Measurements from ENCODE around the gene POFUT1. TPM values are rescaled to one million over a fixed set of nuclear protein-coding genes. Genes with fewer than 3 reads are reported as not detected.

The POFUT1 gene
- total and polyA plus RNA-seq, 2 of the 8 experiments (the other 6 are each of a cell fraction or from before 2014, with no cell fraction given), result 19.4 to 24.4 TPM

GRCh38 chr20:32206760-32207625 lies 687 bp upstream of the POFUT1 start:
- H3K79me2 ChIP-seq (ENCODE audit: control insufficient read depth in 1 of 2, insufficient read depth in 2 of 2, low read length in 2 of 2), result peaks cover 19 to 73% of the 10 kb centered on the region in 2 experiments
- H3K4me2 ChIP-seq (ENCODE audit: insufficient read depth in 1 of 2, low read depth in 2 of 2, low read length in 2 of 2), result peak overlapping the region; percentile 83 to 98
- no peak overlapping the region for H4K91ac ChIP-seq (replicated peaks; ENCODE audit: insufficient read length, low read length)
- 6% methylated on average over 35 of the region's 40 CpGs; no CpG with 5 or more reads in 1 of the 2 experiments for WGBS, 2 experiments (ENCODE audit: extremely low coverage in 1 of 2, insufficient coverage in 1 of 2, insufficient read length in 1 of 2, insufficient replicate concordance in 2 of 2, low coverage in 1 of 2, low lambda C conversion rate in 2 of 2, missing lambda C conversion rate in 1 of 2)
- H3K23ac ChIP-seq (ENCODE audit: insufficient read length), result no peak overlapping the region
- no peaks in the 10 kb centered on the region; a peak in 2 of 7 replicates for H3K27me3 ChIP-seq (replicated peaks in 1 of 4; ENCODE audit: control insufficient read depth in 3 of 4, extremely low read depth in 1 of 4, insufficient read depth in 3 of 4, low read length in 3 of 4)
- peak overlapping the region; percentile 78 to 100 (median 93) for H3K9ac ChIP-seq (replicated peaks in 1 of 4; ENCODE audit: extremely low read depth in 1 of 4, low read depth in 3 of 4, low read length in 3 of 4)
- peak overlapping the region; percentile 24 for H3K4ac ChIP-seq (replicated peaks; ENCODE audit: insufficient read length, low read depth, low read length)
- H3K27ac ChIP-seq (ENCODE audit: low read depth, low read length), result peak overlapping the region; percentile 82
- H4K20me1 ChIP-seq (replicated peaks in 1 of 2; ENCODE audit: control insufficient read depth in 1 of 2, insufficient read depth in 2 of 2, low read length in 2 of 2), result peaks cover 4 to 20% of the 10 kb centered on the region in 2 experiments
- no peak overlapping the region for H2AFZ ChIP-seq (ENCODE audit: low read length)
- H2BK12ac ChIP-seq (ENCODE audit: low read depth, low read length), result no peak overlapping the region
- H3K56ac ChIP-seq (replicated peaks; ENCODE audit: insufficient read length, low read depth, low read length), result peak overlapping the region; percentile 38
- no peak overlapping the region for H2BK120ac ChIP-seq (replicated peaks; ENCODE audit: low read depth, low read length)
- H3K23me2 ChIP-seq (ENCODE audit: low read depth, low read length), result peaks cover 11% of the 10 kb centered on the region; the same call in 1 of the 2 replicates
- no peak overlapping the region for H2BK5ac ChIP-seq (ENCODE audit: low read depth, low read length)
- FAIRE-seq (no peak), DNase-seq (ENCODE audit: low read depth in 1 of 2, low spot score in 2 of 2) (no peak)
- H2BK20ac ChIP-seq (ENCODE audit: low read length), result no peak overlapping the region
- no peaks in the 10 kb centered on the region for H3K9me3 ChIP-seq (ENCODE audit: insufficient read depth in 2 of 2, low read depth in 1 of 2, low read length in 1 of 2)
- TF ChIP-seq E2F6 (IDR thresholded peaks at IDR 0.05), result no peak
- no peak for TF ChIP-seq SP1 (IDR thresholded peaks at IDR 0.05; ENCODE audit: low read depth, low read length)
- TF ChIP-seq ASH2L (IDR thresholded peaks at IDR 0.05; ENCODE audit: low read length), result peak; percentile 91
- TF ChIP-seq ZNF274 (IDR thresholded peaks at IDR 0.05; ENCODE audit: borderline replicate concordance, extremely low read depth, low read length), result no peak
- TF ChIP-seq SAP30 (IDR thresholded peaks at IDR 0.05; ENCODE audit: insufficient read depth, insufficient replicate concordance, low read length), result peak; percentile 56
- TF ChIP-seq SIN3A (conservative IDR thresholded peaks at IDR 0.05 in 1 of 2, IDR thresholded peaks at IDR 0.05 in 1 of 2; ENCODE audit: low read depth in 1 of 2, low read length in 2 of 2), result peak in 1 of 2 experiments; percentile 6; a peak in 1 of 4 replicates
- TF ChIP-seq TCF12 (IDR thresholded peaks at IDR 0.05; ENCODE audit: low read depth, low read length), result no peak
- TF ChIP-seq KDM4A (IDR thresholded peaks at IDR 0.05; ENCODE audit: low read depth, low read length, severe bottlenecking), result peak; percentile 46
- ChIA-PET POLR2A (ENCODE audit: partially characterized antibody) (interaction anchor here (0.8 to 8.7 kb wide), 5 partner anchors 8 to 641 kb away, joined by 3 to 77 read pairs (median 3); no protein-coding TSS in a partner anchor), CTCF (ENCODE audit: partially characterized antibody) (no interaction called here)
- 0 out of 2 replicates have a peak overlapping the region, but pooled peaks have one; percentile 41 for H4K8ac ChIP-seq (ENCODE audit: extremely low read depth, insufficient read depth, low read length)
- H3K79me1 ChIP-seq (ENCODE audit: low read depth, low read length), result peaks cover 13% of the 10 kb centered on the region
- H3K4me1 ChIP-seq (replicated peaks in 1 of 4; ENCODE audit: control insufficient read depth in 3 of 4, insufficient read depth in 4 of 4, low read length in 3 of 4), result peaks cover 0 to 25% (median 20%) of the 10 kb centered on the region in 4 experiments; a peak in 5 of 7 replicates
- H2BK15ac ChIP-seq (ENCODE audit: low read length), result no peak overlapping the region
- no peak overlapping the region for H3K14ac ChIP-seq (ENCODE audit: insufficient read length)
- H3K36me3 ChIP-seq (ENCODE audit: control insufficient read depth in 2 of 4, insufficient read depth in 4 of 4, low read length in 3 of 4), result peaks cover 2 to 20% (median 12%) of the 10 kb centered on the region in 4 experiments; a peak in 5 of 8 replicates
- H4K5ac ChIP-seq (ENCODE audit: insufficient read length, low read depth, low read length), result peak overlapping the region; percentile 31
- H3K4me3 ChIP-seq (ENCODE audit: extremely low read depth in 1 of 4, insufficient read depth in 2 of 4, low read depth in 3 of 4, low read length in 4 of 4), result peak overlapping the region; percentile 53 to 99 (median 95)
- H2AK5ac ChIP-seq (ENCODE audit: low read depth, low read length), result no peak overlapping the region
- 0 out of 2 replicates have a peak overlapping the region, but pooled peaks have one; percentile 39 for H3K18ac ChIP-seq (ENCODE audit: extremely low read depth, low read length)
